Neural cell (in vitro differentiated cells): ENCODE results near the gene CCN5. TPM values are rescaled to one million over a fixed set of nuclear protein-coding genes. Genes with fewer than 3 reads are reported as not detected.

ENCODE experiments used
- H2AFZ ChIP-seq: fragments of 200-600, 300-800 bp; sonication (generic), shearing (Covaris generic); 2 replicates; pipeline ENCODE4 v1.6.0; 2014; ENCODE audit warnings: low read depth, mild to moderate bottlenecking, antibody characterized with exemption, low read length, moderate library complexity
- H3F3A ChIP-seq: fragments of 200-600 bp; shearing (Covaris generic); 2 replicates; pipeline ENCODE4 v1.6.1; 2016; ENCODE audit warnings: mild to moderate bottlenecking, moderate library complexity, mixed read lengths, antibody characterized with exemption, low read length; ENCODE audit not compliant: insufficient read depth, poor library complexity, severe bottlenecking
- H3K27ac ChIP-seq: fragments of 200-600, 300-800 bp; sonication (generic), shearing (Covaris generic); 2 replicates; pipeline ENCODE4 v1.5.1; 2014; ENCODE audit warnings: mild to moderate bottlenecking, low read length, moderate library complexity
- H3K27me3 ChIP-seq: fragments of 300-800, 200-600 bp; sonication (generic), shearing (Covaris generic); 2 replicates; pipeline ENCODE4 v1.6.0; 2014; ENCODE audit warnings: mild to moderate bottlenecking, low read depth, low read length, moderate library complexity; ENCODE audit not compliant: insufficient read depth
- H3K36me3 ChIP-seq: fragments of 300-800, 200-600 bp; sonication (generic), shearing (Covaris generic); 2 replicates; pipeline ENCODE4 v1.5.1; 2014; ENCODE audit warnings: mild to moderate bottlenecking, antibody characterized with exemption, low read length, moderate library complexity; ENCODE audit not compliant: insufficient read depth
- H3K4me2 ChIP-seq: fragments of 300-800, 200-600 bp; sonication (generic), shearing (Covaris generic); 2 replicates; pipeline ENCODE4 v1.6.0; 2014; ENCODE audit warnings: mild to moderate bottlenecking, low read length
- H3K4me3 ChIP-seq: fragments of 300-800, 200-600 bp; sonication (generic), shearing (Covaris generic); 2 replicates; pipeline ENCODE4 v1.5.1; 2014; ENCODE audit warnings: mild to moderate bottlenecking, low read length, moderate library complexity
- H3K79me2 ChIP-seq: fragments of 200-600 bp; shearing (Covaris generic); replicated peaks from 2 replicates; pipeline ENCODE4 v1.6.0; 2014; ENCODE audit warnings: mild to moderate bottlenecking, low read length, moderate library complexity; ENCODE audit not compliant: insufficient read depth
- H3K9ac ChIP-seq: fragments of 300-800, 200-600 bp; sonication (generic), shearing (Covaris generic); 2 replicates; pipeline ENCODE4 v1.6.1; 2016; ENCODE audit warnings: mild to moderate bottlenecking, low read length, mixed read lengths
- H3K9me2 ChIP-seq: fragments of 200-600 bp; shearing (Covaris generic); 2 replicates; pipeline ENCODE4 v1.6.1; 2016; ENCODE audit warnings: mild to moderate bottlenecking, low read length, mixed read lengths; ENCODE audit not compliant: insufficient read depth
- H3K9me3 ChIP-seq: fragments of 200-600, 300-800 bp; sonication (generic), shearing (Covaris generic); 2 replicates; pipeline ENCODE4 v1.6.1; 2016; ENCODE audit warnings: mild to moderate bottlenecking, mixed run types, low read length, moderate library complexity, mixed read lengths
- H4K20me1 ChIP-seq: fragments of 200-600 bp; shearing (Covaris generic); 2 replicates; pipeline ENCODE4 v1.6.1; 2016; ENCODE audit warnings: mild to moderate bottlenecking, mixed run types; ENCODE audit not compliant: insufficient read depth
- CTCF ChIP-seq: fragments of 450-650 bp; IDR thresholded peaks from 2 replicates; pipeline ENCODE4 v1.5.1; 2014; ENCODE audit warnings: antibody characterized with exemption, mild to moderate bottlenecking, moderate library complexity; ENCODE audit not compliant: poor library complexity, severe bottlenecking
- EP300 ChIP-seq: fragments of 450-650 bp; conservative IDR thresholded peaks from 2 replicates; pipeline ENCODE4 v1.6.1; 2014; ENCODE audit warnings: antibody characterized with exemption, mild to moderate bottlenecking, moderate library complexity; ENCODE audit not compliant: poor library complexity, severe bottlenecking
- EZH2 ChIP-seq: fragments of 200-600, 300-800 bp; shearing (Covaris generic), sonication (generic); IDR thresholded peaks from 2 replicates; pipeline ENCODE4 v1.6.1; 2014; ENCODE audit warnings: antibody characterized with exemption, low read length, borderline replicate concordance, mild to moderate bottlenecking; ENCODE audit not compliant: insufficient read depth, poor library complexity, severe bottlenecking
- MXI1 ChIP-seq: fragments of 450-650 bp; conservative IDR thresholded peaks from 2 replicates; pipeline ENCODE4 v1.6.1; 2014; ENCODE audit warnings: antibody characterized with exemption, mild to moderate bottlenecking; ENCODE audit not compliant: poor library complexity, severe bottlenecking
- POLR2AphosphoS5 ChIP-seq: IDR thresholded peaks from 2 replicates; pipeline ENCODE4 v1.6.1; 2012
- RAD21 ChIP-seq: fragments of 450-650 bp; conservative IDR thresholded peaks from 2 replicates; pipeline ENCODE4 v1.6.1; 2014; ENCODE audit warnings: antibody characterized with exemption, mild to moderate bottlenecking, moderate library complexity
- REST ChIP-seq: IDR thresholded peaks from 2 replicates; pipeline ENCODE4 v1.6.1; 2012; ENCODE audit warnings: borderline replicate concordance
- SMC3 ChIP-seq: fragments of 450-650 bp; conservative IDR thresholded peaks from 2 replicates; pipeline ENCODE4 v1.6.1; 2014; ENCODE audit warnings: antibody characterized with exemption, mild to moderate bottlenecking, moderate library complexity; ENCODE audit not compliant: poor library complexity
- TAF1 ChIP-seq: IDR thresholded peaks from 2 replicates; pipeline ENCODE4 v1.6.1; 2012; ENCODE audit warnings: low read depth
- polyA plus RNA-seq: library from polyadenylated mRNA; depleted of rRNA; stranded (reverse); fragments of >200 nt; gene quantifications from 2 replicates; pipeline ENCODE4 v1.2.3, GENCODE V29; 2014

CCN5 gene
- polyA plus RNA-seq, 1 donor from 2014 or later = not detected

DNA sequence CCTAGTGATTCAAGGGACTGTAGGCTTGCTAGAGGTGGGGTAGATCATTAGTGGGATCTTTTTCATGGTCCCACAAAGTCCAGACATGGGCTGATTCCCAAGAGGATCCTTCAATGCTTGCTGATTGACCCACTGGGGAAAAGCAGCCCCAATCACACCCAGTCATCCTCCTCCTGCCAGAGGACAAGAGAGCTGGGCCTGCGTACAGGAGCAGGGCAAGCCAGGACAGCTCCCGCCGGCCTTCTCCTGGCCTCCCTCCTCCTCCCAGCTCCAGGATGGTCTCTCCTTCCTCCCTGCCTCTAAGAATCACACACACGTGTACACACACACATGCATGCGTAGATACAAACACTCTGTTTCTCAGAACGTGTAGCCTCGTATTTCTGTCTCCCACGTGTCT lies 57.5 kb downstream of the CCN5 start:
- H3F3A ChIP-seq = no peaks in the 10 kb centered on the region
- peak overlapping the region; percentile 53 for H3K9ac ChIP-seq
- no peaks in the 10 kb centered on the region for H3K36me3 ChIP-seq
- peak overlapping the region; percentile 53 for H3K27ac ChIP-seq
- no peak overlapping the region for H3K4me2 ChIP-seq
- H2AFZ ChIP-seq = no peak overlapping the region
- no peaks in the 10 kb centered on the region for H3K79me2 ChIP-seq
- no peaks in the 10 kb centered on the region for H3K9me3 ChIP-seq
- no peaks in the 10 kb centered on the region for H3K27me3 ChIP-seq
- TF ChIP-seq EP300 (no peak), TAF1 (no peak), REST (no peak), CTCF (no peak)
- H3K4me3 ChIP-seq = peak overlapping the region; percentile 10
- no peaks in the 10 kb centered on the region for H4K20me1 ChIP-seq
- no peaks in the 10 kb centered on the region for H3K9me2 ChIP-seq

DNA sequence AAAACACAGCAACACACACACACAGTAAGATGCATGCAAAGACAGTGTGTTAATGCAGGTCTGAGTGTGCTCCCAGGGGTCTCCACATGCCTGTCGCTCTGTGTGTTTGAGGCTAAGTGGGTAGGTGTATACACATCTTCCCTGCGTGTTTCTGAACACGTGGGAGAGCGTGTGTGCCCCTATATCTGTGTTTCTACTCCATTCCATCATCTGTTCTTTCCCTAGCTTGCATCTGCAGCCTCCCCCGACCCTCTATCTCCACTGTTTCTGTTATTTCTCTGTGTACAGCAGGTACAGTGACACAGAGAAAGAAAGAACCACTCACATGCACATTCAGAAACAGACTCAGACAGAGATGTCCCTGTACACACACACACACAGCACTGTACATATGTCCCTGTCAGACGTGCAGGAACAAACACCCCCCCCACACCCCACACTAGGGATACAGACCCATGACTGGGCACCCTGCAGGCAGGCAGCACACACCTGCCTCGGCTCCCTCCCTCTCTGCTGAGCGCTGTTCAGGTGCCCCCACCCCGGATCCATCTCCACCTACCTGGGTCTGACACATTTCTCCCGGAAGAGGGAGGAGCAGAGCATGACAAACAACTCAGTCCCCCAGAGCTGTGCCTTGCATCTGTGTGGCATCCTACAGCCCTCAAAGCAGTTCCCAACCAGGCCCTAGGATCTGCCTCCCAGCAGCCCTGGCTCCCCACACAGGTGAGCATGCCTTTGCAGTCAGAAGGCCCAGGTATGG lies 58.1 kb downstream of the CCN5 start:
- no peaks in the 10 kb centered on the region for H3F3A ChIP-seq
- H3K4me3 ChIP-seq = peak overlapping the region; percentile 10
- peak overlapping the region; percentile 10 for H3K4me2 ChIP-seq
- no peaks in the 10 kb centered on the region for H3K79me2 ChIP-seq
- peak overlapping the region; percentile 53 for H3K27ac ChIP-seq
- no peaks in the 10 kb centered on the region for H3K9me2 ChIP-seq
- H2AFZ ChIP-seq = no peak overlapping the region
- H3K36me3 ChIP-seq = no peaks in the 10 kb centered on the region
- peak overlapping the region; percentile 53 for H3K9ac ChIP-seq
- peak; percentile 44 for TF ChIP-seq TAF1
- TF ChIP-seq SMC3 = no peak
- no peak for TF ChIP-seq REST
- TF ChIP-seq MXI1 = no peak
- peak; percentile 5 for TF ChIP-seq POLR2AphosphoS5
- no peak for TF ChIP-seq EZH2
- TF ChIP-seq RAD21 = no peak
- no peak for TF ChIP-seq CTCF
- peak; percentile 32 for TF ChIP-seq EP300
- H4K20me1 ChIP-seq = no peaks in the 10 kb centered on the region
- H3K27me3 ChIP-seq = no peaks in the 10 kb centered on the region
- H3K9me3 ChIP-seq = no peaks in the 10 kb centered on the region
